Activated naive CD8-positive, alpha-beta T cell treated with anti-CD3 and anti-CD28 coated beads for 36 hours (primary cell): ENCODE measurements around the gene RABGEF1. TPM values are rescaled to one million over a fixed set of nuclear protein-coding genes. Genes with fewer than 3 reads are reported as not detected.
"Not testable (repeated sequence)": the region's sequence is repeated elsewhere in the genome, so short reads cannot be mapped to it uniquely, and the experiment has no call there.

Experiments
- DNase-seq: peaks from one replicate; pipeline ENCODE4 v3.0.0; 2021
- H3K27ac Mint-ChIP-seq: one replicate; pipeline ENCODE4 v1.8.0; 2022; ENCODE audit warnings: mild to moderate bottlenecking, moderate library complexity, mixed read lengths
- H3K27me3 Mint-ChIP-seq: one replicate; pipeline ENCODE4 v1.8.0; 2022; ENCODE audit warnings: mild to moderate bottlenecking, mixed read lengths
- H3K36me3 Mint-ChIP-seq: one replicate; pipeline ENCODE4 v1.8.0; 2021; ENCODE audit warnings: mild to moderate bottlenecking, mixed read lengths
- H3K4me1 Mint-ChIP-seq: one replicate; pipeline ENCODE4 v1.8.0; 2021; ENCODE audit warnings: mixed read lengths
- H3K4me3 Mint-ChIP-seq: one replicate; pipeline ENCODE4 v1.8.0; 2022; ENCODE audit warnings: mild to moderate bottlenecking, moderate library complexity, mixed read lengths
- H3K9me3 Mint-ChIP-seq: one replicate; pipeline ENCODE4 v1.8.0; 2022; ENCODE audit warnings: mixed read lengths
- total RNA-seq, 2 experiments: library from RNA; stranded (reverse); gene quantifications; one replicate each; pipeline ENCODE4 v1.2.3, GENCODE V29; 2021

The RABGEF1 gene
- total RNA-seq, 2 experiments from 2014 or later: 18.9 to 20.3 TPM

GRCh38 chr7:66790725-66791124 is 50.2 kb downstream of the RABGEF1 start:
- no peaks in the 10 kb centered on the region for H3K27me3 Mint-ChIP-seq
- no peak overlapping the region for H3K4me3 Mint-ChIP-seq
- no peaks in the 10 kb centered on the region for H3K9me3 Mint-ChIP-seq
- peaks cover 1% of the 10 kb centered on the region for H3K36me3 Mint-ChIP-seq
- H3K4me1 Mint-ChIP-seq: no peaks in the 10 kb centered on the region
- DNase-seq: no peak
- H3K27ac Mint-ChIP-seq: no peak overlapping the region

GRCh38 chr7:66800591-66800990 is 60.1 kb downstream of the RABGEF1 start:
- H3K4me3 Mint-ChIP-seq: no peak overlapping the region
- no peaks in the 10 kb centered on the region for H3K4me1 Mint-ChIP-seq
- no peak for DNase-seq
- peaks cover 10% of the 10 kb centered on the region for H3K36me3 Mint-ChIP-seq
- no peak overlapping the region for H3K27ac Mint-ChIP-seq
- no peaks in the 10 kb centered on the region for H3K9me3 Mint-ChIP-seq
- no peaks in the 10 kb centered on the region for H3K27me3 Mint-ChIP-seq

- no peaks in the 10 kb centered on the region for H3K4me1 Mint-ChIP-seq
- no peaks in the 10 kb centered on the region for H3K9me3 Mint-ChIP-seq
- H3K36me3 Mint-ChIP-seq: peaks cover 12% of the 10 kb centered on the region
- DNase-seq: no peak
- H3K27ac Mint-ChIP-seq: no peak overlapping the region
- no peaks in the 10 kb centered on the region for H3K27me3 Mint-ChIP-seq
- no peak overlapping the region for H3K4me3 Mint-ChIP-seq
Observed at GRCh38 chr7:66804001-66804400, 63.5 kb downstream of the RABGEF1 start.

- Mint-ChIP-seq H3K4me1 (no peaks in the 10 kb centered on the region), H3K27me3 (no peaks in the 10 kb centered on the region), H3K36me3 (peaks cover 10% of the 10 kb centered on the region), H3K4me3 (no peak overlapping the region), H3K27ac (no peak overlapping the region), H3K9me3 (no peaks in the 10 kb centered on the region)
- no peak for DNase-seq
Observed at GRCh38 chr7:66807736-66808135, 67.2 kb downstream of the RABGEF1 start.

GRCh38 chr7:66810716-66811115 is 70.2 kb downstream of the RABGEF1 start:
- Mint-ChIP-seq H3K27me3 (no peaks in the 10 kb centered on the region), H3K4me1 (no peaks in the 10 kb centered on the region), H3K36me3 (peaks cover 10% of the 10 kb centered on the region), H3K27ac (no peak overlapping the region), H3K9me3 (no peaks in the 10 kb centered on the region), H3K4me3 (no peak overlapping the region)
- no peak for DNase-seq

GRCh38 chr7:66815186-66815875 is 74.8 kb downstream of the RABGEF1 start:
- H3K9me3 Mint-ChIP-seq, H3K27ac Mint-ChIP-seq, DNase-seq, H3K4me1 Mint-ChIP-seq, H3K4me3 Mint-ChIP-seq, H3K27me3 Mint-ChIP-seq, H3K36me3 Mint-ChIP-seq: not testable (repeated sequence)

- H3K4me1 Mint-ChIP-seq: no peaks in the 10 kb centered on the region
- peaks cover 5% of the 10 kb centered on the region for H3K36me3 Mint-ChIP-seq
- H3K27me3 Mint-ChIP-seq: no peaks in the 10 kb centered on the region
- no peak overlapping the region for H3K27ac Mint-ChIP-seq
- H3K9me3 Mint-ChIP-seq: no peaks in the 10 kb centered on the region
- H3K4me3 Mint-ChIP-seq: no peak overlapping the region
- DNase-seq: no peak
Observed at GRCh38 chr7:66815951-66816350, 75.4 kb downstream of the RABGEF1 start.

GRCh38 chr7:66816658-66817057 is 76.1 kb downstream of the RABGEF1 start:
- H3K4me3 Mint-ChIP-seq, H3K9me3 Mint-ChIP-seq, H3K27me3 Mint-ChIP-seq, DNase-seq, H3K27ac Mint-ChIP-seq, H3K4me1 Mint-ChIP-seq, H3K36me3 Mint-ChIP-seq: not testable (repeated sequence)

GRCh38 chr7:66817208-66817795 is 76.8 kb downstream of the RABGEF1 start:
- H3K27me3 Mint-ChIP-seq, H3K4me3 Mint-ChIP-seq, DNase-seq, H3K27ac Mint-ChIP-seq, H3K36me3 Mint-ChIP-seq, H3K4me1 Mint-ChIP-seq, H3K9me3 Mint-ChIP-seq: not testable (repeated sequence)

GRCh38 chr7:66817956-66818355 is 77.4 kb downstream of the RABGEF1 start:
- not testable (repeated sequence) for H3K4me1 Mint-ChIP-seq, H3K9me3 Mint-ChIP-seq, H3K36me3 Mint-ChIP-seq, DNase-seq, H3K27ac Mint-ChIP-seq, H3K4me3 Mint-ChIP-seq, H3K27me3 Mint-ChIP-seq

- H3K4me1 Mint-ChIP-seq: no peaks in the 10 kb centered on the region
- no peak for DNase-seq
- no peak overlapping the region for H3K27ac Mint-ChIP-seq
- H3K4me3 Mint-ChIP-seq: no peak overlapping the region
- H3K9me3 Mint-ChIP-seq: peaks cover 6% of the 10 kb centered on the region
- no peaks in the 10 kb centered on the region for H3K27me3 Mint-ChIP-seq
- no peaks in the 10 kb centered on the region for H3K36me3 Mint-ChIP-seq
Observed at GRCh38 chr7:66824041-66824440, 83.5 kb downstream of the RABGEF1 start.

GRCh38 chr7:66825538-66825937 is 85.0 kb downstream of the RABGEF1 start:
- H3K36me3 Mint-ChIP-seq: not testable (repeated sequence)

GRCh38 chr7:66826649-66827048 is 86.1 kb downstream of the RABGEF1 start:
- Mint-ChIP-seq H3K4me1 (no peaks in the 10 kb centered on the region), H3K9me3 (peaks cover 6% of the 10 kb centered on the region), H3K36me3 (no peaks in the 10 kb centered on the region), H3K4me3 (no peak overlapping the region), H3K27me3 (no peaks in the 10 kb centered on the region), H3K27ac (no peak overlapping the region)
- no peak for DNase-seq

More at GRCh38 chr7:66825538-66825937, 85.0 kb downstream of the RABGEF1 start:
- not testable (repeated sequence) for H3K4me1 Mint-ChIP-seq, H3K27me3 Mint-ChIP-seq, H3K27ac Mint-ChIP-seq, H3K4me3 Mint-ChIP-seq, H3K9me3 Mint-ChIP-seq
- DNase-seq: peak; percentile 37

GRCh38 chr7:66830976-66831375 is 90.4 kb downstream of the RABGEF1 start:
- H3K4me1 Mint-ChIP-seq, H3K9me3 Mint-ChIP-seq, H3K27ac Mint-ChIP-seq, DNase-seq, H3K4me3 Mint-ChIP-seq, H3K27me3 Mint-ChIP-seq, H3K36me3 Mint-ChIP-seq: not testable (repeated sequence)

- no peaks in the 10 kb centered on the region for H3K9me3 Mint-ChIP-seq
- H3K4me3 Mint-ChIP-seq: no peak overlapping the region
- no peaks in the 10 kb centered on the region for H3K4me1 Mint-ChIP-seq
- H3K36me3 Mint-ChIP-seq: no peaks in the 10 kb centered on the region
- no peaks in the 10 kb centered on the region for H3K27me3 Mint-ChIP-seq
- DNase-seq: no peak
- no peak overlapping the region for H3K27ac Mint-ChIP-seq
Observed at GRCh38 chr7:66832531-66833351, 92.2 kb downstream of the RABGEF1 start.
